GM12878 (cell line): ENCODE results near the gene AHNAK2.

Experiments
- CHD1 ChIP-seq: IDR thresholded peaks from 2 replicates; pipeline ENCODE4 v1.6.1; 2012; ENCODE audit warnings: low read depth, low read length, improper control_type of control experiment
- CTCF ChIP-seq, 3 experiments: IDR thresholded peaks in 2 of 3; conservative IDR thresholded peaks in 1 of 3; 2 replicates each; pipeline ENCODE4 v1.5.1; 2011; ENCODE audit warnings: low read depth in 3 of 3, low read length in 3 of 3, mild to moderate bottlenecking in 3 of 3, control low read depth in 2 of 3, moderate library complexity in 2 of 3, inconsistent platforms in 1 of 3, mixed read lengths in 1 of 3; ENCODE audit not compliant: control insufficient read depth in 2 of 3, insufficient read depth in 1 of 3; ENCODE audit errors: extremely low read depth in 1 of 3
- FOXM1 ChIP-seq: IDR thresholded peaks from 2 replicates; pipeline ENCODE4 v1.6.1; 2012; ENCODE audit warnings: low read depth, mild to moderate bottlenecking, inconsistent platforms, low read length, moderate library complexity
- JUND ChIP-seq: IDR thresholded peaks from 2 replicates; pipeline ENCODE4 v1.6.1; 2012; ENCODE audit warnings: low read depth, mild to moderate bottlenecking, low read length, improper control_type of control experiment, moderate library complexity
- MXI1 ChIP-seq: fragments of 150-350 bp; IDR thresholded peaks from 2 replicates; pipeline ENCODE4 v1.6.1; 2011; ENCODE audit warnings: low read depth, mild to moderate bottlenecking, inconsistent platforms, low read length, improper control_type of control experiment
- PBX3 ChIP-seq: IDR thresholded peaks from 2 replicates; pipeline ENCODE4 v1.6.1; 2011; ENCODE audit warnings: mild to moderate bottlenecking, low read depth, low read length, moderate library complexity; ENCODE audit not compliant: insufficient replicate concordance
- PKNOX1 ChIP-seq: fragments of 450-650 bp; IDR thresholded peaks from 2 replicates; pipeline ENCODE4 v1.6.1; 2016; ENCODE audit warnings: mild to moderate bottlenecking
- POLR2AphosphoS5 ChIP-seq: IDR thresholded peaks from 2 replicates; pipeline ENCODE4 v1.6.1; 2011; ENCODE audit warnings: mild to moderate bottlenecking, low read length, inconsistent platforms
- PRDM15 ChIP-seq: fragments of 450-650 bp; formaldehyde crosslinking; IDR thresholded peaks from 2 replicates; pipeline ENCODE4 v1.4.0; 2020; ENCODE audit warnings: mild to moderate bottlenecking, moderate library complexity
- SMC3 ChIP-seq: IDR thresholded peaks from 2 replicates; pipeline ENCODE4 v1.6.1; 2011; ENCODE audit warnings: low read length, improper control_type of control experiment, borderline replicate concordance
- SP1 ChIP-seq: IDR thresholded peaks from one replicate; pipeline ENCODE4 v1.6.1; 2011; ENCODE audit warnings: low read depth, low read length
- SREBF2 ChIP-seq: IDR thresholded peaks from 2 replicates; pipeline ENCODE4 v1.6.1; 2012; ENCODE audit warnings: mild to moderate bottlenecking, low read length
- ZSCAN29 ChIP-seq: fragments of 450-650 bp; IDR thresholded peaks from 2 replicates; pipeline ENCODE4 v1.6.1; 2017; ENCODE audit warnings: mild to moderate bottlenecking, moderate library complexity

GRCh38 chr14:104973385-104974145 lies 4.6 kb downstream of the AHNAK2 start:
- TF ChIP-seq CTCF (IDR thresholded peaks at IDR 0.05 in 2 of 3, conservative IDR thresholded peaks at IDR 0.05 in 1 of 3; ENCODE audit: control insufficient read depth in 2 of 3, extremely low read depth in 1 of 3, insufficient read depth in 1 of 3, low read depth in 3 of 3, low read length in 3 of 3): no peak
- TF ChIP-seq SMC3: no peak
- TF ChIP-seq MXI1: no peak
- no peak for TF ChIP-seq ZSCAN29
- no peak for TF ChIP-seq SP1
- no peak for TF ChIP-seq PRDM15 (CRISPR knock-in tag)
- no peak for TF ChIP-seq FOXM1
- no peak for TF ChIP-seq PBX3
- TF ChIP-seq POLR2AphosphoS5: no peak
- no peak for TF ChIP-seq SREBF2
- TF ChIP-seq JUND: no peak
- no peak for TF ChIP-seq CHD1
- no peak for TF ChIP-seq PKNOX1
